NT2/D1 (cell line): Measurements from ENCODE around the gene METRNL.
"Not testable (repeated sequence)": the region's sequence is repeated elsewhere in the genome, so short reads cannot be mapped to it uniquely, and the experiment has no call there.

ENCODE experiments used
- DNase-seq: peaks from one replicate; pipeline ENCODE4 v3.0.0-alpha.2; 2011; ENCODE audit warnings: low read depth, low spot score
- H3K27me3 ChIP-seq: 2 replicates; pipeline ENCODE4 v1.6.0; 2011; ENCODE audit warnings: mild to moderate bottlenecking; ENCODE audit not compliant: insufficient read length, insufficient read depth
- H3K36me3 ChIP-seq: 2 replicates; pipeline ENCODE4 v1.6.1; 2011; ENCODE audit warnings: mild to moderate bottlenecking, low read length, mixed read lengths; ENCODE audit not compliant: insufficient read depth, insufficient read length
- H3K4me1 ChIP-seq: 2 replicates; pipeline ENCODE4 v1.5.1; 2011; ENCODE audit not compliant: insufficient read depth, insufficient read length
- H3K4me3 ChIP-seq: 2 replicates; pipeline ENCODE4 v1.5.1; 2011; ENCODE audit warnings: low read depth; ENCODE audit not compliant: insufficient read length
- H3K9ac ChIP-seq: 2 replicates; pipeline ENCODE4 v1.6.0; 2011; ENCODE audit warnings: low read depth; ENCODE audit not compliant: insufficient read length
- H3K9me3 ChIP-seq: 2 replicates; pipeline ENCODE4 v1.5.1; 2011; ENCODE audit warnings: mild to moderate bottlenecking, low read length; ENCODE audit not compliant: insufficient read depth
- SUZ12 ChIP-seq: IDR thresholded peaks from 2 replicates; pipeline ENCODE4 v1.6.1; 2011; ENCODE audit not compliant: insufficient read length, insufficient read depth; ENCODE audit errors: extremely low read depth
- YY1 ChIP-seq: IDR thresholded peaks from 2 replicates; pipeline ENCODE4 v1.6.1; 2011; ENCODE audit not compliant: insufficient read length, insufficient read depth
- ZNF274 ChIP-seq: IDR thresholded peaks from 2 replicates; pipeline ENCODE4 v1.6.1; 2011; ENCODE audit warnings: mild to moderate bottlenecking, low read depth, low read length

Gene METRNL

DNA sequence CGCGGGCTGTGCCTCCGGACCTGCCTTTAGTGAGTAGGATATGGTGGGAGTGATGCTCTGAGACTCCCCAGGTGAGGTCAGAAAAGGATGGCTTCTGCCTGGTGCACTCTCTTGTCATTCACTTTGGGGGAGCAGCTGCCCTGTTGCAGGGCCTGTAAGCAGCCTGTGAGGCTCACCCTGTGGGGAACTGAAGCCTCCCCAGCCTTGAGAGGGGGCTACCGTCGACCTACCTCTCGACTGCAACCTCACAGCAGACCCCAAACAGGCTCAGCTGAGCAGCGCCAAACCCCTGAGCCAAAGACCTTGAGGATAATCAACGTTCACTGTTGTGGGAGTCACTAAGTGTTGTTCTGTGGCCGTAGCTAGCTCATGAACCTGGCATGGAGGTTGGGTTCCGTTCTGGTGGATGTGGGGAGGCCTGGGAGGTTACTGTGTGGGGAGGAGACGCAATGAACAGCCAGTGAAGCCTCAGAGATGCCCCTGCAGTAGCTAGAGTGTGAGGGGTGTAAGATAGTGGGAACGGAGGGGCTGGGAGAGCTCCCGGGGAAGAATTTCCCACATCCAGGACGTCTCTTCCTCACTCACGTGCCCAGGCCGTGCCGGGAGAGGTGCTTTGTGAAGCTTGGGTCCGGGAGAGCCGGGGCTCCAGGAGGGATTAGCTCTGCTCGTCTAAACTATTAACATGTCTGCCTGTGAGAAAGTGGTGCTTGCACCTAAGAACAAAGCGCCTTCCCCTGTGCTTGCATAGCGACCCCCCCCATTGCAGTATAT is 38.8 kb downstream of the METRNL start:
- H3K9me3 ChIP-seq, result no peaks in the 10 kb centered on the region
- no peaks in the 10 kb centered on the region for H3K27me3 ChIP-seq
- H3K4me1 ChIP-seq, result peaks cover 4% of the 10 kb centered on the region
- H3K9ac ChIP-seq, result no peak overlapping the region
- TF ChIP-seq ZNF274 (no peak), SUZ12 (no peak), YY1 (no peak)
- H3K36me3 ChIP-seq, result no peaks in the 10 kb centered on the region
- DNase-seq, result no peak
- no peak overlapping the region for H3K4me3 ChIP-seq

DNA sequence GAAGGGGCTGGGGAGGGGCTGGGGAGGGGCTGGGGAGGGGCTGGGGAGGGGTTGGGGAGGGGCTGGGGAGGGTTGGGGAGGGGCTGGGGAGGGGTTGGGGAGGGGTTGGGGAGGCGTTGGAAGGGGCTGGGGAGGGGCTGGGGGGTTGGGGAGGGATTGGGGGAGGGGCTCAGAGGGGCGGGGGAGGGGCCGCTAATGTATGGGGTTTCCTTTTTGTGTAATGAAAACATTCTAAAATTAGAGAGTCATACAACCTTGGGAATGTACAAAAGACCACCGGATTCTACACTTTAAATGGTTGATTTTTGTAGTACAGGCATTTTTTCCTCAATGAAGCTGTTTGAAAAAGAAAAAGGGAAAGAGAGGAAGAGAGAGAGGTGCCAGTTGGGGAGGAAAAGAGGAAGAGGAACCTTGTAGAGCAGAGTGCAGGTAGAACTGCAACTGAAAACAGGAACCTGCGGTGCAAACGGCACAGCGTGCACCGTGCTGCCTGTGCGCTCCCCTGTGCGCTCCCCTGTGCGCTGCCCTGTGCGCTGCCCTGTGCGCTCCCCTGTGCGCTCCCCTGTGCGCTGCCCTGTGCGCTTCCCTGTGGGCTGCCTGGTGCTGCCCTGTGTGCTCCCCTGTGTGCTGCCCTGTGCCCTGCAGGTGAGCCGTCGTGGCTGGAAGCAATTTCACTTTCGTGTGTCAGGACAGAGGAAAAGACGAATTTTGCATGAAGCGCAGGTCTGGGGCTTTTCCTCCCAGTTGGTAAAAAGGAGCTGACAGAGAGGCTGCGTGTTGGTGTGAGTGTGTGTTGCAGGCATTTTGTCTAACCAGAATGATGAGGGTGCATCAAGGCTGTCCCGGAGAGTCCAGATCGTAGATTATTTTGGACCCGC is 40.8 kb downstream of the METRNL start:
- Histone ChIP-seq H3K4me3 (no peak overlapping the region), H3K9me3 (no peaks in the 10 kb centered on the region), H3K36me3 (no peaks in the 10 kb centered on the region)

DNA sequence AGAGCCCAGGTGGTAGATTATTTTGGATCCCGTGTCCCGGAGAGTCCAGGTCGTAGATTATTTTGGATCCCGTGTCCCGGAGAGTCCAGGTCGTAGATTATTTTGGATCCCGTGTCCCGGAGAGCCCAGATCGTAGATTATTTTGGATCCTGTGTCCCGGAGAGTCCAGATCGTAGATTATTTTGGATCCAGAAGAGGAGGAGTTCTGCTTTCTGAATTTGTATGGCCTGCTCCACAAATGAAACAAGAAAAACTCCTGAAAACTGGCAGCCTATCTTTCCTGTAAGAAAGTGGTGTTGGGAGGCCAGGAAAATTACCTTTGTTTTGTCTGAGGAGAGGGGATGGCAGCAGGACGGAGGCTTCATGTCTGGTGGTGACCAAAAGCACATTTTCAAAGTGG is 42.1 kb downstream of the METRNL start:
- H3K4me3 ChIP-seq, H3K36me3 ChIP-seq, H3K9me3 ChIP-seq, H3K27me3 ChIP-seq, DNase-seq, H3K9ac ChIP-seq, H3K4me1 ChIP-seq: not testable (repeated sequence)

More for the DNA sequence above, 40.8 kb downstream of the METRNL start:
- no peaks in the 10 kb centered on the region for H3K27me3 ChIP-seq
- peaks cover 1% of the 10 kb centered on the region for H3K4me1 ChIP-seq
- TF ChIP-seq YY1 (no peak), SUZ12 (no peak), ZNF274 (no peak)
- no peak overlapping the region for H3K9ac ChIP-seq
- DNase-seq, result no peak

DNA sequence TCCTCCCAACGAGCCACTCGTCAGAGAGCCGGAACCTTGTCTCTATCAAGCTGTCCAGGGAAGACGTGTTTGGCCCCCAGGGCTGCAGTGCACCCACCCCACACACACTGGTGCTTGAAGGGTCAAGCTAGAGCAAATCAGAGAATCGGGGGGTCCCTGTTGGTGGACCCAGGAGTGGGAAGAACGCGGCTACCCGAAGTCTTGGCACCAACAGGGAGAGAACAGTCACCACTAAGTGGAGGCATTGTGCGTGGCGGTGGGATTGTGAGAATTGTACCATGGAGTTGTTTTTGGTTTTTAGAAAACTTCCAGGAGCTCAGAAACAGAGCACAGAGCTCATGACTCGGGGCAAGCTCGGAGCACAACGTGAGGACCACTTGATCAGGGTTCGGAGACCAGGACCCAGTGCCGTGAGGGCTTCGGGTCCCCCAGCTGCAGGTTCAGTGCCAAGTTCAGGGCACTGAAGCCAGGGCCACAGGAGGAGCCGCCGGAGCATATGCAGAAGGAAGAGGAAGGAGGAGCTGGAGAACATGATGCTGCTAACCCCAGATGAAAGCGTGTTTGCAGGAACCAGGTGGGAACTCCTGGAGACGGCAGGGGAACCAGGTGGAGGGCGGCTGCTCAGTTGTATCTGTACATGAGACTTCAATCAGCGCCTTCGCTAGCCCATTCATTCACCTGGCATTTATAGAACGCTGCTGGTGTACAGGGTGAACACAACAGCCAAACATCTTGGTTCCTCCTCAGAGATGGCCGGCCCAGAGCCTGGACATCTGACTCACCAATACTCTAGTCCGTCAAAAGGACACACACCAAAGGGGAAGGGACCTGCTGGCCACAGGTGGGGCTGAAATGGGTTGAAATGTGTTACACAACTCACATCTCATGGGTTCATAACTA is 42.8 kb downstream of the METRNL start:
- Histone ChIP-seq H3K9me3 (no peaks in the 10 kb centered on the region), H3K36me3 (no peaks in the 10 kb centered on the region), H3K4me1 (peaks cover 3% of the 10 kb centered on the region), H3K27me3 (no peaks in the 10 kb centered on the region), H3K9ac (no peak overlapping the region), H3K4me3 (no peak overlapping the region)
- TF ChIP-seq SUZ12 (no peak), YY1 (no peak), ZNF274 (no peak)
- DNase-seq, result no peak

DNA sequence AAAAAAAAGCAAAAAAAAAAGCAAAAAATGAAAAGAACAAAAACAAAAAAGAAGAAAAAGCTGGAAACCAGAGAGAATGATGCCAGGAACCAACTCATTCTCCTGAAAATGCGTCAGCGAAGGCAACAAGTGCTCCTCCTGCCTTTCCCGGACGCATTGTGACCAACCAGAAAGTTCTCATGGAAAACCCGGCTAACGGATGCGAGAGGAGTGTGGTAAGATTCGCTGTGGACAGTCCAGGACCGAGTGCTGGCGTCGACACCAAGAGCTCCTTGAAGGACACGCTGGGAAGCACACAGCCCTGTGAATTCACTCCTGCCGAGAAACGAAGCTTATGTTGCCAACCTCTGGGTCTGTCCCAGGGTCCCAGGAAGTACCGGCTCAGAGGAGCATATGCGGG is 43.4 kb downstream of the METRNL start:
- H3K4me1 ChIP-seq, result peaks cover 3% of the 10 kb centered on the region
- H3K36me3 ChIP-seq, result no peaks in the 10 kb centered on the region
- TF ChIP-seq SUZ12, result no peak
- no peak for TF ChIP-seq YY1
- TF ChIP-seq ZNF274, result no peak
- H3K4me3 ChIP-seq, result no peak overlapping the region
- H3K27me3 ChIP-seq, result no peaks in the 10 kb centered on the region
- no peak overlapping the region for H3K9ac ChIP-seq
- DNase-seq, result no peak
- H3K9me3 ChIP-seq, result no peaks in the 10 kb centered on the region

DNA sequence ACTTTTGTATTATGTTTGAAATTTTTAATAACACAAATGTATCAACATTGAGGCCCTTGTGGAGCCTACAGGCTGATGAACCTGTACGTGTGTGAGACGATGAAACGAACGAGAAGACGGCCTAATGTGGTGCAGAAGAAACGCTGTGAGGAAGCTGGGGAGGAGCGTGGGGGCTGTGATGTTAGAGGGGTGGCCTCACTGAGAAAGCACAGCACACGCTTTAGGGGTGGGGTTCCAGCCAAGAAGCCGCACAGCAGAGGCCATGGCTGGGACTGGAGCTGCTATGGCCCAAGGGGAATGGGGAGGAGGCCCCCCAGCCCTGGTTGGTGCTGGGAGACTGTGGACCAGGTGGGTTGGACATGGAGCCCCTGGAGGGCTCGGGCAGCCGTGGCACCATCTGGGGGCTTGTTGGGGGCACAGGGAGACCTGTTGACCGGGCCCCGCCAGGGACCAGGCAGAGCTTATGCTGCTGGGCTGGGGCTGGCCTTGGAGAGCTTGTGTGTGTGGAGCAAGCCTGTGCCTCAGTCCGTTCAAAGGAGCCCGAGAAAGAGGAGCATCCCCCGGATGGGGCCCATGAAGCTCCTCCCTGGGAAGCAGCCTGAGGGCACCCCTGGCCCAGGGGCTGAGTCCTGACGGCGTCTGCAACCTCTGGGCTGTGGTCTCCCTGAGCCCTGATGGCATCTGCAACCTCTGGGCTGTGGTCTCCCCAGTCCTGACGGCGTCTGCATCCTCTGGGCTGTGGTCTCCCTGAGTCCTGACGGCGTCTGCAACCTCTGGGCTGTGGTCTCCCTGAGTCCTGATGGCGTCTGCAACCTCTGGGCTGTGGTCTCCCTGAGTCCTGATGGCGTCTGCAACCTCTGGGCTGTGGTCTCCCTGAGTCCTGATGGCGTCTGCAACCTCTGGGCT is 44.7 kb downstream of the METRNL start:
- Histone ChIP-seq H3K27me3 (no peaks in the 10 kb centered on the region), H3K36me3 (no peaks in the 10 kb centered on the region), H3K4me1 (peaks cover 3% of the 10 kb centered on the region), H3K9me3 (no peaks in the 10 kb centered on the region), H3K4me3 (no peak overlapping the region), H3K9ac (no peak overlapping the region)
- DNase-seq, result no peak
- TF ChIP-seq SUZ12 (no peak), YY1 (no peak), ZNF274 (no peak)
